ENCODE results near the gene SS18L1.

The SS18L1 gene, protein sequence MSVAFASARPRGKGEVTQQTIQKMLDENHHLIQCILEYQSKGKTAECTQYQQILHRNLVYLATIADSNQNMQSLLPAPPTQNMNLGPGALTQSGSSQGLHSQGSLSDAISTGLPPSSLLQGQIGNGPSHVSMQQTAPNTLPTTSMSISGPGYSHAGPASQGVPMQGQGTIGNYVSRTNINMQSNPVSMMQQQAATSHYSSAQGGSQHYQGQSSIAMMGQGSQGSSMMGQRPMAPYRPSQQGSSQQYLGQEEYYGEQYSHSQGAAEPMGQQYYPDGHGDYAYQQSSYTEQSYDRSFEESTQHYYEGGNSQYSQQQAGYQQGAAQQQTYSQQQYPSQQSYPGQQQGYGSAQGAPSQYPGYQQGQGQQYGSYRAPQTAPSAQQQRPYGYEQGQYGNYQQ
- long read RNA-seq, full-length matches to known transcripts, result 25 of 54 reads
- long read RNA-seq, partial matches to known transcripts, result 5 of 54 reads
- long read RNA-seq, other reads (novel, unspliced or antisense), result 24 of 54 reads

GRCh38 chr20:62143081-62143956 is at the start of gene SS18L1, which contains the start of gene PSMA7:
TSS of gene SS18L1 (plus strand) at chr20:62143769. CDS start at chr20:62143821, 52 bp downstream.
TSS of gene PSMA7 (minus strand) at chr20:62143394. CDS start at chr20:62143303, 91 bp downstream.
- Histone ChIP-seq H3K4me3 (replicated peaks; ENCODE audit: insufficient read depth, low read length) (peak within 1 kb of the TSS; percentile 81), H3K27ac (replicated peaks) (peak within 1 kb of the TSS; percentile 93), H3K27me3 (ENCODE audit: insufficient read depth, poor library complexity, severe bottlenecking) (no peaks in the 10 kb centered on the region)
- TF ChIP-seq POLR2AphosphoS5 (IDR thresholded peaks at IDR 0.05; ENCODE audit: low read depth) (peak; percentile 54; the same call in 1 of the 2 replicates), SPI1 (IDR thresholded peaks at IDR 0.05; ENCODE audit: borderline replicate concordance, low read depth) (no peak), GABPA (IDR thresholded peaks at IDR 0.05; ENCODE audit: low read depth) (no peak)
- TF ChIP-seq, protein P1, sequence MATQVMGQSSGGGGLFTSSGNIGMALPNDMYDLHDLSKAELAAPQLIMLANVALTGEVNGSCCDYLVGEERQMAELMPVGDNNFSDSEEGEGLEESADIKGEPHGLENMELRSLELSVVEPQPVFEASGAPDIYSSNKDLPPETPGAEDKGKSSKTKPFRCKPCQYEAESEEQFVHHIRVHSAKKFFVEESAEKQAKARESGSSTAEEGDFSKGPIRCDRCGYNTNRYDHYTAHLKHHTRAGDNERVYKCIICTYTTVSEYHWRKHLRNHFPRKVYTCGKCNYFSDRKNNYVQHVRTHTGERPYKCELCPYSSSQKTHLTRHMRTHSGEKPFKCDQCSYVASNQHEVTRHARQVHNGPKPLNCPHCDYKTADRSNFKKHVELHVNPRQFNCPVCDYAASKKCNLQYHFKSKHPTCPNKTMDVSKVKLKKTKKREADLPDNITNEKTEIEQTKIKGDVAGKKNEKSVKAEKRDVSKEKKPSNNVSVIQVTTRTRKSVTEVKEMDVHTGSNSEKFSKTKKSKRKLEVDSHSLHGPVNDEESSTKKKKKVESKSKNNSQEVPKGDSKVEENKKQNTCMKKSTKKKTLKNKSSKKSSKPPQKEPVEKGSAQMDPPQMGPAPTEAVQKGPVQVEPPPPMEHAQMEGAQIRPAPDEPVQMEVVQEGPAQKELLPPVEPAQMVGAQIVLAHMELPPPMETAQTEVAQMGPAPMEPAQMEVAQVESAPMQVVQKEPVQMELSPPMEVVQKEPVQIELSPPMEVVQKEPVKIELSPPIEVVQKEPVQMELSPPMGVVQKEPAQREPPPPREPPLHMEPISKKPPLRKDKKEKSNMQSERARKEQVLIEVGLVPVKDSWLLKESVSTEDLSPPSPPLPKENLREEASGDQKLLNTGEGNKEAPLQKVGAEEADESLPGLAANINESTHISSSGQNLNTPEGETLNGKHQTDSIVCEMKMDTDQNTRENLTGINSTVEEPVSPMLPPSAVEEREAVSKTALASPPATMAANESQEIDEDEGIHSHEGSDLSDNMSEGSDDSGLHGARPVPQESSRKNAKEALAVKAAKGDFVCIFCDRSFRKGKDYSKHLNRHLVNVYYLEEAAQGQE (IDR thresholded peaks at IDR 0.05; ENCODE audit: insufficient replicate concordance, low read depth), result no peak
- TF ChIP-seq, protein P2, sequence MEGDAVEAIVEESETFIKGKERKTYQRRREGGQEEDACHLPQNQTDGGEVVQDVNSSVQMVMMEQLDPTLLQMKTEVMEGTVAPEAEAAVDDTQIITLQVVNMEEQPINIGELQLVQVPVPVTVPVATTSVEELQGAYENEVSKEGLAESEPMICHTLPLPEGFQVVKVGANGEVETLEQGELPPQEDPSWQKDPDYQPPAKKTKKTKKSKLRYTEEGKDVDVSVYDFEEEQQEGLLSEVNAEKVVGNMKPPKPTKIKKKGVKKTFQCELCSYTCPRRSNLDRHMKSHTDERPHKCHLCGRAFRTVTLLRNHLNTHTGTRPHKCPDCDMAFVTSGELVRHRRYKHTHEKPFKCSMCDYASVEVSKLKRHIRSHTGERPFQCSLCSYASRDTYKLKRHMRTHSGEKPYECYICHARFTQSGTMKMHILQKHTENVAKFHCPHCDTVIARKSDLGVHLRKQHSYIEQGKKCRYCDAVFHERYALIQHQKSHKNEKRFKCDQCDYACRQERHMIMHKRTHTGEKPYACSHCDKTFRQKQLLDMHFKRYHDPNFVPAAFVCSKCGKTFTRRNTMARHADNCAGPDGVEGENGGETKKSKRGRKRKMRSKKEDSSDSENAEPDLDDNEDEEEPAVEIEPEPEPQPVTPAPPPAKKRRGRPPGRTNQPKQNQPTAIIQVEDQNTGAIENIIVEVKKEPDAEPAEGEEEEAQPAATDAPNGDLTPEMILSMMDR (IDR thresholded peaks at IDR 0.05; ENCODE audit: insufficient read depth, low read length), result no peak
- DNase-seq (ENCODE audit: low read depth in 1 of 2, low spot score in 1 of 2), result peak; percentile 73 to 78

DNA sequence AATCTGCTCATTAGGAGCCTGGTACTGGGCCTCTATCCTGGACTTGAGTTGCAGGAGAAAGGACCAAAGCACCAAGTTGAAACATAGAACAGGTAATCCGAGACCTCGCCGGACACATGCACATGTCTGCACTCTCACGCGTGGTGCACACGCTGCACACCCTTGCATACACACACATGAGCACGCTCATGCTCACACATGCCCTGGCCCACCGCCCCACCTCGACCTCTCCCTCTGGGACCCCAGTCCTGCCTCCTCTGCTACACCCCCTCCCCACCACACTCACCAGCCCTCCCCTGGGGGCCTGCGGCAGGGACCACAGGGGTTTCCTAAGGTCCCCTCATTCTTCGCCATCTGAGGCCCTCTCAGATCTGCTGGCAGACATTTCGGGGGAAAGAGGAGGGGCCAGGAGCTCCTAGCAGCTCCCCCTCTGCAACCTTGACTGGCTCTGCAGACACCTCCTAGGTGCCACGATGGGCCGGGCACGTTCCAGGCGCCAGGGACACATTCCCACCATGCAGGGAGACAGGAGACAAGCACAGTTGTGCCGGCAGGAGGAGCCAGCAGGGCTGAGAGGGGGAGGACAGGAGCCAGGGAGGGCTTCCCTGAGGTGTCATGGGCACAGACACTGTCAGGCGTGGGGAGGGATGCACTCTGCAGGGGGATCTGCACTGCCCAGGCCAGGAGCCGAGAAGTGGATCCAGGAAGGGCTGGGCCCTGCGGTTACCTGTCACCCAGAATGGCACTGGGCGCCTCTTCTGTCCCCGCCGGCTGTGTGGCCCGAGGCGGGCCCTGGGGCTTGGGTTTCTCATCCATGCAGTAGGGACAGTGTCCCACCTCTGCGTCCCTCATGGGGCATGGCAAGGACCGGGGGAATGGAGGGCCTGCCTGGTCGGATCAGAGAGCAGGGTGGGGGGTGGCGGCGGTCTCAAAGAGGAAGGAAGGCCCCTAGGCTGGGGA is 46.9 kb upstream of the SS18L1 start:
- TF ChIP-seq GABPA (IDR thresholded peaks at IDR 0.05; ENCODE audit: low read depth) (no peak), POLR2AphosphoS5 (IDR thresholded peaks at IDR 0.05; ENCODE audit: low read depth) (no peak), SPI1 (IDR thresholded peaks at IDR 0.05; ENCODE audit: borderline replicate concordance, low read depth) (no peak)
- TF ChIP-seq, protein P2 (IDR thresholded peaks at IDR 0.05; ENCODE audit: insufficient read depth, low read length), result no peak
- TF ChIP-seq, protein P1 (IDR thresholded peaks at IDR 0.05; ENCODE audit: insufficient replicate concordance, low read depth), result no peak
- Histone ChIP-seq H3K27ac (replicated peaks) (no peak overlapping the region), H3K27me3 (ENCODE audit: insufficient read depth, poor library complexity, severe bottlenecking) (no peaks in the 10 kb centered on the region), H3K4me3 (replicated peaks; ENCODE audit: insufficient read depth, low read length) (no peak overlapping the region)
- DNase-seq (ENCODE audit: low read depth in 1 of 2, low spot score in 1 of 2), result no peak

GRCh38 chr20:62097881-62098407 is 45.6 kb upstream of the SS18L1 start:
- DNase-seq (ENCODE audit: low read depth in 1 of 2, low spot score in 1 of 2), result no peak
- no peak overlapping the region for H3K4me3 ChIP-seq (replicated peaks; ENCODE audit: insufficient read depth, low read length)
- H3K27me3 ChIP-seq (ENCODE audit: insufficient read depth, poor library complexity, severe bottlenecking), result no peaks in the 10 kb centered on the region
- TF ChIP-seq SPI1 (IDR thresholded peaks at IDR 0.05; ENCODE audit: borderline replicate concordance, low read depth) (no peak), POLR2AphosphoS5 (IDR thresholded peaks at IDR 0.05; ENCODE audit: low read depth) (no peak), GABPA (IDR thresholded peaks at IDR 0.05; ENCODE audit: low read depth) (no peak)
- TF ChIP-seq, protein P1 (IDR thresholded peaks at IDR 0.05; ENCODE audit: insufficient replicate concordance, low read depth), result no peak
- TF ChIP-seq, protein P2 (IDR thresholded peaks at IDR 0.05; ENCODE audit: insufficient read depth, low read length), result no peak
- H3K27ac ChIP-seq (replicated peaks), result no peak overlapping the region
